IMR-90 (cell line): ENCODE data around the gene KCNK3. TPM values are rescaled to one million over a fixed set of nuclear protein-coding genes. Genes with fewer than 3 reads are reported as not detected.

Source experiments
- ATAC-seq: fragments of 200-7000 bp; cut with Tn5 transposase; 2 replicates; pipeline ENCODE4 v1.9.1; 2020; ENCODE audit warnings: low read depth, mild to moderate bottlenecking, moderate library complexity
- BruUV-seq: library from RNA; stranded (reverse); fragments of 400-500 nt; replicated peaks from 2 replicates; lab custom pipeline; 2021; lab: Mats Ljungman, UMichigan
- CTCF ChIA-PET: fragments of 300-600 bp; formaldehyde crosslinking; extraction: SDS; loops from one replicate; lab custom pipeline; 2021; ENCODE audit warnings: antibody characterized with exemption; lab: Yijun Ruan, JAX
- POLR2A ChIA-PET: fragments of 300-600 bp; sonication (Branson Sonifier 250); formaldehyde crosslinking; loops from one replicate; lab custom pipeline; 2022; ENCODE audit warnings: antibody characterized with exemption; ENCODE audit not compliant: unreplicated experiment; lab: Charles Lee
- DNase-seq: peaks from one replicate; pipeline ENCODE4 v3.0.0; 2013
- H2AFZ ChIP-seq: replicated peaks from 2 replicates; pipeline ENCODE3; 2013; ENCODE audit warnings: low read length, mild to moderate bottlenecking; ENCODE audit not compliant: poor library complexity
- H2AK5ac ChIP-seq: 2 replicates; pipeline ENCODE4 v1.6.1; 2013; ENCODE audit warnings: low read depth, low read length, inconsistent platforms
- H2AK9ac ChIP-seq: replicated peaks from 2 replicates; pipeline ENCODE3; 2013; ENCODE audit warnings: mild to moderate bottlenecking, low read depth, low read length, moderate library complexity; ENCODE audit not compliant: poor library complexity
- H2BK120ac ChIP-seq: 2 replicates; pipeline ENCODE4 v1.6.1; 2013; ENCODE audit warnings: low read depth, low read length, inconsistent platforms
- H2BK15ac ChIP-seq: 3 replicates; pipeline ENCODE4 v1.6.1; 2013; ENCODE audit warnings: low read depth, low read length, inconsistent platforms
- H2BK20ac ChIP-seq: 2 replicates; pipeline ENCODE4 v1.6.1; 2013; ENCODE audit warnings: low read depth, mild to moderate bottlenecking, inconsistent platforms, low read length, moderate library complexity
- H2BK5ac ChIP-seq: 2 replicates; pipeline ENCODE4 v1.6.1; 2013; ENCODE audit warnings: mild to moderate bottlenecking, low read depth, low read length, inconsistent platforms; ENCODE audit not compliant: poor library complexity, severe bottlenecking
- H3K14ac ChIP-seq: replicated peaks from 2 replicates; pipeline ENCODE4 v1.6.1; 2013; ENCODE audit warnings: low read depth, low read length, inconsistent platforms
- H3K18ac ChIP-seq: 2 replicates; pipeline ENCODE4 v1.6.1; 2013; ENCODE audit warnings: low read depth, low read length, control low read depth
- H3K23ac ChIP-seq: 2 replicates; pipeline ENCODE4 v1.6.1; 2013; ENCODE audit warnings: low read depth, low read length, inconsistent platforms
- H3K27ac ChIP-seq: 2 replicates; pipeline ENCODE4 v1.5.1; 2013; ENCODE audit warnings: mild to moderate bottlenecking, control low read depth, low read length; ENCODE audit not compliant: insufficient read depth
- H3K27me3 ChIP-seq: 2 replicates; pipeline ENCODE4 v1.6.1; 2013; ENCODE audit warnings: low read length; ENCODE audit not compliant: control insufficient read depth, insufficient read depth
- H3K36me3 ChIP-seq: 2 replicates; pipeline ENCODE4 v1.6.1; 2013; ENCODE audit warnings: low read length, mixed read lengths; ENCODE audit not compliant: control insufficient read depth, insufficient read depth
- H3K4ac ChIP-seq: 2 replicates; pipeline ENCODE4 v1.6.1; 2013; ENCODE audit warnings: low read depth, low read length, inconsistent platforms
- H3K4me1 ChIP-seq: 2 replicates; pipeline ENCODE4 v1.6.1; 2013; ENCODE audit warnings: low read length, mixed read lengths; ENCODE audit not compliant: control insufficient read depth, insufficient read depth
- H3K4me2 ChIP-seq: 2 replicates; pipeline ENCODE4 v1.6.1; 2013; ENCODE audit warnings: low read depth, mild to moderate bottlenecking, control low read depth, low read length, moderate library complexity
- H3K4me3 ChIP-seq: 2 replicates; pipeline ENCODE4 v1.5.1; 2013; ENCODE audit warnings: low read depth, mild to moderate bottlenecking, control low read depth, low read length, moderate library complexity; ENCODE audit not compliant: insufficient read depth
- H3K56ac ChIP-seq: 2 replicates; pipeline ENCODE4 v1.6.1; 2013; ENCODE audit warnings: low read length, inconsistent platforms; ENCODE audit not compliant: insufficient read depth; ENCODE audit errors: extremely low read depth
- H3K79me1 ChIP-seq, 2 experiments: 2 replicates each; pipeline ENCODE4 v1.6.1; 2013; ENCODE audit warnings: low read length in 2 of 2, inconsistent platforms in 1 of 2, low read depth in 1 of 2
- H3K9ac ChIP-seq: 2 replicates; pipeline ENCODE4 v1.6.1; 2013; ENCODE audit warnings: low read depth, low read length, control low read depth
- H3K9me1 ChIP-seq: 2 replicates; pipeline ENCODE4 v1.6.1; 2013; ENCODE audit warnings: low read length, inconsistent platforms; ENCODE audit not compliant: insufficient read depth
- H3K9me3 ChIP-seq: 2 replicates; pipeline ENCODE4 v1.6.1; 2013; ENCODE audit warnings: low read length; ENCODE audit not compliant: control insufficient read depth, insufficient read depth
- H4K20me1 ChIP-seq: 2 replicates; pipeline ENCODE4 v1.6.1; 2013; ENCODE audit warnings: low read length, inconsistent platforms; ENCODE audit not compliant: insufficient read depth
- H4K5ac ChIP-seq: 2 replicates; pipeline ENCODE4 v1.6.1; 2013; ENCODE audit warnings: mild to moderate bottlenecking, low read depth, low read length, control low read depth
- H4K8ac ChIP-seq, 2 experiments: 2 replicates each; pipeline ENCODE4 v1.6.1; 2013; ENCODE audit warnings: low read depth in 2 of 2, low read length in 2 of 2, control low read depth in 1 of 2, inconsistent platforms in 1 of 2
- H4K91ac ChIP-seq: 2 replicates; pipeline ENCODE4 v1.6.1; 2013; ENCODE audit warnings: low read depth, low read length, inconsistent platforms; ENCODE audit not compliant: insufficient read depth
- CEBPB ChIP-seq: IDR thresholded peaks from 2 replicates; pipeline ENCODE4 v1.6.1; 2012; ENCODE audit warnings: low read depth, low read length, improper control_type of control experiment
- CHD1 ChIP-seq: IDR thresholded peaks from 2 replicates; pipeline ENCODE4 v1.6.1; 2012; ENCODE audit warnings: low read depth, low read length, improper control_type of control experiment
- FOS ChIP-seq: fragments of 150-350 bp; IDR thresholded peaks from 2 replicates; pipeline ENCODE4 v1.6.1; 2016; ENCODE audit warnings: low read depth, low read length
- MXI1 ChIP-seq: IDR thresholded peaks from 2 replicates; pipeline ENCODE4 v1.6.1; 2012; ENCODE audit warnings: low read depth, mild to moderate bottlenecking, low read length, moderate library complexity, borderline replicate concordance
- WGBS, 2 experiments: methylation state at CpG; one replicate each; pipeline versions ENCODE4 v1.1.5 to v1.1.7; 2013; ENCODE audit warnings: missing lambda C conversion rate in 2 of 2; ENCODE audit not compliant: insufficient read length in 1 of 2; ENCODE audit errors: extremely low coverage in 2 of 2; 5-methylcytosine and 5-hydroxymethylcytosine counted together
- dilution Hi-C: fragments of 300-500 bp; cut with HindIII; formaldehyde crosslinking; loops from one replicate; pipeline ENCODE4 v1.14.3; 2018; ENCODE audit warnings: low sequenced_read_pairs; ENCODE audit not compliant: unreplicated experiment
- in situ Hi-C: fragments of 300-500 bp; cut with MboI; formaldehyde crosslinking; loops from 3 replicates; pipeline ENCODE4 v1.14.3; 2019; ENCODE audit warnings: low sequenced_read_pairs, inconsistent platforms, mixed read lengths
- intact Hi-C: fragments of 100-400 bp; cut with micrococcal nuclease; formaldehyde crosslinking; loops from 2 replicates; pipeline ENCODE4 v1.10.0; 2022
- polyA plus RNA-seq, 3 experiments: library from polyadenylated mRNA; depleted of rRNA; stranded (reverse); fragments of >200 nt; gene quantifications; 2 replicates each; pipeline ENCODE4 v1.2.3, GENCODE V29; 2012; ENCODE audit warnings: low replicate concordance in 1 of 3
- total RNA-seq: library from RNA; depleted of rRNA; stranded (reverse); fragments of >200 nt; gene quantifications from 2 replicates; pipeline ENCODE4 v1.2.3, GENCODE V29; 2012
- TF ChIP-seq, protein P1 (sequence below): conservative IDR thresholded peaks from 2 replicates; pipeline ENCODE4 v1.5.1; 2012; ENCODE audit warnings: mild to moderate bottlenecking, low read depth, low read length, improper control_type of control experiment

KCNK3 gene
- total and polyA plus RNA-seq, 2 of the 4 experiments (the other 2 are of a cell fraction): under 0.01 to 0.03 TPM

DNA sequence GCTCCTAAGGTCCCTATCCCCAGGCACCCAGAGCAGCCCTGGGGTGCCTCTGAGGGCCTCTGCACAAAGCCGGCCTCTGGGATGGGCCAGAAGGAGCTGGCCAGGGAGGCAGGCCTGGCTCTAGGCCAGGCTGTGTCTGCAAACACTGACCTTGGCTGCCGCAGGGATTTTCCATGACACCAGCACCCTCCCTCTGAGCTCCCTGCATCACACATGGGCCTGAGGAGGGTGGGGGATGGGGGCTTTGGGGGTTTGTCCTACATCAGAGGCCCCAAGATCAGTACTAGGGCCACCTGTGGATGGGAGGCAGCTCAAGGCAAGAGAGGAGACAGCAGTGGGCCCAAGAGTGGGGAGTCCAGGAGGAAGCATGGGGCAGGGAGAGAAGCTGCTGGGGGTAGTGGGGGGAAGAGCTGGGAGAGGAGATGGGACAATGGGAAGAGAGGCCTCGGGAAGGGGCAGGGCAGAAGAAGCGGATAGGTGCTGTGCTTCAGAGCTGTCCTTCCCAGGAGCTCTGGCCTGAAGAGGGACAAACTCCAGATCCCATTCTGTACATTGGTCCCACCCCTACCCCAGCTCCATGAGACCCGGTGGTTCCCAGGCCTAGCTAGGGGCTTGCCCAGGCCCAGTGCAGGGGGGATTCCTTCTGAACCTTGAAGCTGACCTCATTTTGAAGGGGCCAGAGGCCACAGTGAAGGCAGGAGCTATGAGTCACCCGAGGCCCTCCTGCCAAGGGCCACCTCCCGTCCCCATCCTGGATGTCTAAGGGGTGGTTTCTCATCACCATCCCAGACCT lies 28.0 kb downstream of the KCNK3 start:
- H2AK5ac ChIP-seq: peak overlapping the region; percentile 27
- H3K23ac ChIP-seq: no peak overlapping the region
- no peak overlapping the region for H3K9ac ChIP-seq
- ChIA-PET POLR2A (no interaction called here), CTCF (no interaction called here)
- H2BK5ac ChIP-seq: no peak overlapping the region
- H2BK15ac ChIP-seq: no peak overlapping the region
- no peak overlapping the region for H3K14ac ChIP-seq
- H2BK120ac ChIP-seq: no peak overlapping the region
- no peaks in the 10 kb centered on the region for H3K36me3 ChIP-seq
- no peak overlapping the region for H3K18ac ChIP-seq
- H3K9me1 ChIP-seq: peaks cover 14% of the 10 kb centered on the region
- BruUV-seq: no TSS peak
- H2AFZ ChIP-seq: peak overlapping the region; percentile 28
- ATAC-seq: peak; percentile 61
- H4K5ac ChIP-seq: no peak overlapping the region; the same call in 1 of the 2 replicates
- H3K4me3 ChIP-seq: no peak overlapping the region
- no peak overlapping the region for H2AK9ac ChIP-seq
- TF ChIP-seq, protein P1, sequence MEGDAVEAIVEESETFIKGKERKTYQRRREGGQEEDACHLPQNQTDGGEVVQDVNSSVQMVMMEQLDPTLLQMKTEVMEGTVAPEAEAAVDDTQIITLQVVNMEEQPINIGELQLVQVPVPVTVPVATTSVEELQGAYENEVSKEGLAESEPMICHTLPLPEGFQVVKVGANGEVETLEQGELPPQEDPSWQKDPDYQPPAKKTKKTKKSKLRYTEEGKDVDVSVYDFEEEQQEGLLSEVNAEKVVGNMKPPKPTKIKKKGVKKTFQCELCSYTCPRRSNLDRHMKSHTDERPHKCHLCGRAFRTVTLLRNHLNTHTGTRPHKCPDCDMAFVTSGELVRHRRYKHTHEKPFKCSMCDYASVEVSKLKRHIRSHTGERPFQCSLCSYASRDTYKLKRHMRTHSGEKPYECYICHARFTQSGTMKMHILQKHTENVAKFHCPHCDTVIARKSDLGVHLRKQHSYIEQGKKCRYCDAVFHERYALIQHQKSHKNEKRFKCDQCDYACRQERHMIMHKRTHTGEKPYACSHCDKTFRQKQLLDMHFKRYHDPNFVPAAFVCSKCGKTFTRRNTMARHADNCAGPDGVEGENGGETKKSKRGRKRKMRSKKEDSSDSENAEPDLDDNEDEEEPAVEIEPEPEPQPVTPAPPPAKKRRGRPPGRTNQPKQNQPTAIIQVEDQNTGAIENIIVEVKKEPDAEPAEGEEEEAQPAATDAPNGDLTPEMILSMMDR: no peak
- no peak for TF ChIP-seq CHD1
- peak; percentile 22; the same call in 1 of the 2 replicates for TF ChIP-seq FOS
- TF ChIP-seq CEBPB: no peak
- TF ChIP-seq MXI1: no peak
- no peak overlapping the region; the same call in 1 of the 2 replicates for H3K4ac ChIP-seq
- in situ Hi-C loops: no loop called here
- no peaks in the 10 kb centered on the region for H4K20me1 ChIP-seq
- H3K56ac ChIP-seq: no peak overlapping the region
- no peak overlapping the region for H2BK20ac ChIP-seq
- H3K27me3 ChIP-seq: no peaks in the 10 kb centered on the region
- no peak overlapping the region for H3K4me2 ChIP-seq
- no peak overlapping the region for H3K27ac ChIP-seq
- H3K9me3 ChIP-seq: no peaks in the 10 kb centered on the region
- WGBS, 2 experiments: no CpG with 5 or more reads among the region's 7 CpGs
- H3K4me1 ChIP-seq: peaks cover 15% of the 10 kb centered on the region
- H4K91ac ChIP-seq: no peak overlapping the region
- dilution Hi-C loops: no loop called here
- no peaks in the 10 kb centered on the region for H3K79me1 ChIP-seq
- DNase-seq: peak; percentile 82
- H4K8ac ChIP-seq: no peak overlapping the region
- intact Hi-C loops: no loop called here
